Glutamatergic neuron (in vitro differentiated cells): ENCODE results near the gene GFER. TPM values are rescaled to one million over a fixed set of nuclear protein-coding genes. Genes with fewer than 3 reads are reported as not detected.

Source experiments
- DNase-seq: peaks from one replicate; pipeline ENCODE4 v3.0.0; 2022
- H3K27ac Mint-ChIP-seq: one replicate; pipeline ENCODE4 v1.8.0; 2020; ENCODE audit warnings: mild to moderate bottlenecking, mixed read lengths, inconsistent platforms; ENCODE audit not compliant: unreplicated experiment
- H3K27me3 Mint-ChIP-seq: one replicate; pipeline ENCODE4 v1.8.0; 2020; ENCODE audit warnings: mild to moderate bottlenecking, moderate library complexity, mixed read lengths, inconsistent platforms; ENCODE audit not compliant: unreplicated experiment
- H3K36me3 Mint-ChIP-seq: one replicate; pipeline ENCODE4 v1.8.0; 2020; ENCODE audit warnings: mild to moderate bottlenecking, mixed read lengths, inconsistent platforms; ENCODE audit not compliant: unreplicated experiment
- H3K4me1 Mint-ChIP-seq: one replicate; pipeline ENCODE4 v1.8.0; 2020; ENCODE audit warnings: mild to moderate bottlenecking, low read depth, mixed read lengths, inconsistent platforms; ENCODE audit not compliant: unreplicated experiment
- H3K4me3 Mint-ChIP-seq: one replicate; pipeline ENCODE4 v1.8.0; 2020; ENCODE audit warnings: mild to moderate bottlenecking, mixed read lengths, inconsistent platforms; ENCODE audit not compliant: unreplicated experiment
- H3K9me3 Mint-ChIP-seq: one replicate; pipeline ENCODE4 v1.8.0; 2020; ENCODE audit warnings: mild to moderate bottlenecking, moderate library complexity, mixed read lengths, inconsistent platforms; ENCODE audit not compliant: unreplicated experiment
- total RNA-seq: library from RNA; stranded (reverse); fragmentation: NEBNext Ultra II Directional; extraction: Animal tissue kit (Norgen Biotek cat#: 25700); gene quantifications from one replicate; pipeline ENCODE4 v1.2.1, GENCODE V29; 2021; ENCODE audit not compliant: unreplicated experiment
- TF ChIP-seq, protein P1 (sequence below): fragments of 200-600 bp; sonication (generic); IDR thresholded peaks from one replicate; pipeline ENCODE4 v1.5.0; 2021; ENCODE audit not compliant: partially characterized antibody, unreplicated experiment

Gene GFER
- total RNA-seq, 1 donor from 2014 or later: 26.0 TPM

DNA sequence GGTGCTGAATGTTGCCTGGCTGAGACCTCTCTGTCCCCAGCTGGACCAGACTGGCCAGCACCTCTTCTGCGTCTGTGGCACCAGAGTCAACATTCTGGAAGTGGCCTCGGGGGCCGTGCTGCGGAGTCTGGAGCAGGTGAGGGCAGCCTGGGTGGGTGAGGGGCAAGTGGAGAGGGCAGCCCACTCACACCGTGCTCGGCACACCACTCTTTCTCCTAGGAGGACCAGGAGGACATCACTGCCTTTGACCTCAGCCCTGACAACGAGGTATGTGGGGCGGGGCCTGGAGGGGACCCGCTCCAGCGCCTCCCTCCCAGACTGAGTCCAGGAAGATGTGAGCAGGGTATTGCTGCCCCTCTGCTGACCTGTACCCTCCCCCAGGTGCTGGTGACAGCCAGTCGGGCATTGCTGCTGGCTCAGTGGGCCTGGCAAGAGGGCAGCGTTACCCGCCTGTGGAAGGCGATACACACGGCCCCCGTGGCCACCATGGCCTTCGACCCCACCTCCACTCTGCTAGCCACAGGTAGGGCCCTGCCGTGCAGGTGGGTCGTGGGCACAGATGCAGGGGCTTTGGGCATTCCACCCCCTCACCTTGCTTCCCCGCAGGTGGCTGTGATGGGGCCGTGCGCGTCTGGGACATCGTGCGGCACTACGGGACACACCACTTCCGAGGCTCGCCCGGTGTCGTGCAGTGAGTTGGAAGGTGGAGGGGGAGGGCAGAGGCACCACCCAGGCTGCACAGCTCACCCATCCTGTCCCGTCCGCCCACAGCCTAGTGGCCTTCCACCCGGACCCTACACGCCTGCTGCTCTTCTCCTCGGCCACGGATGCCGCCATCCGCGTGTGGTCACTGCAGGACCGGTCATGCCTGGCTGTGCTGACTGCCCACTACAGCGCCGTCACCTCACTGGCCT is 9.6 kb upstream of the GFER start:
- Mint-ChIP-seq H3K4me1 (peaks cover 2% of the 10 kb centered on the region), H3K4me3 (no peak overlapping the region), H3K36me3 (no peaks in the 10 kb centered on the region), H3K9me3 (peaks cover 8% of the 10 kb centered on the region), H3K27me3 (peaks cover 8% of the 10 kb centered on the region), H3K27ac (no peak overlapping the region)
- TF ChIP-seq, protein P1, sequence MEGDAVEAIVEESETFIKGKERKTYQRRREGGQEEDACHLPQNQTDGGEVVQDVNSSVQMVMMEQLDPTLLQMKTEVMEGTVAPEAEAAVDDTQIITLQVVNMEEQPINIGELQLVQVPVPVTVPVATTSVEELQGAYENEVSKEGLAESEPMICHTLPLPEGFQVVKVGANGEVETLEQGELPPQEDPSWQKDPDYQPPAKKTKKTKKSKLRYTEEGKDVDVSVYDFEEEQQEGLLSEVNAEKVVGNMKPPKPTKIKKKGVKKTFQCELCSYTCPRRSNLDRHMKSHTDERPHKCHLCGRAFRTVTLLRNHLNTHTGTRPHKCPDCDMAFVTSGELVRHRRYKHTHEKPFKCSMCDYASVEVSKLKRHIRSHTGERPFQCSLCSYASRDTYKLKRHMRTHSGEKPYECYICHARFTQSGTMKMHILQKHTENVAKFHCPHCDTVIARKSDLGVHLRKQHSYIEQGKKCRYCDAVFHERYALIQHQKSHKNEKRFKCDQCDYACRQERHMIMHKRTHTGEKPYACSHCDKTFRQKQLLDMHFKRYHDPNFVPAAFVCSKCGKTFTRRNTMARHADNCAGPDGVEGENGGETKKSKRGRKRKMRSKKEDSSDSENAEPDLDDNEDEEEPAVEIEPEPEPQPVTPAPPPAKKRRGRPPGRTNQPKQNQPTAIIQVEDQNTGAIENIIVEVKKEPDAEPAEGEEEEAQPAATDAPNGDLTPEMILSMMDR: no peak
- no peak for DNase-seq

DNA sequence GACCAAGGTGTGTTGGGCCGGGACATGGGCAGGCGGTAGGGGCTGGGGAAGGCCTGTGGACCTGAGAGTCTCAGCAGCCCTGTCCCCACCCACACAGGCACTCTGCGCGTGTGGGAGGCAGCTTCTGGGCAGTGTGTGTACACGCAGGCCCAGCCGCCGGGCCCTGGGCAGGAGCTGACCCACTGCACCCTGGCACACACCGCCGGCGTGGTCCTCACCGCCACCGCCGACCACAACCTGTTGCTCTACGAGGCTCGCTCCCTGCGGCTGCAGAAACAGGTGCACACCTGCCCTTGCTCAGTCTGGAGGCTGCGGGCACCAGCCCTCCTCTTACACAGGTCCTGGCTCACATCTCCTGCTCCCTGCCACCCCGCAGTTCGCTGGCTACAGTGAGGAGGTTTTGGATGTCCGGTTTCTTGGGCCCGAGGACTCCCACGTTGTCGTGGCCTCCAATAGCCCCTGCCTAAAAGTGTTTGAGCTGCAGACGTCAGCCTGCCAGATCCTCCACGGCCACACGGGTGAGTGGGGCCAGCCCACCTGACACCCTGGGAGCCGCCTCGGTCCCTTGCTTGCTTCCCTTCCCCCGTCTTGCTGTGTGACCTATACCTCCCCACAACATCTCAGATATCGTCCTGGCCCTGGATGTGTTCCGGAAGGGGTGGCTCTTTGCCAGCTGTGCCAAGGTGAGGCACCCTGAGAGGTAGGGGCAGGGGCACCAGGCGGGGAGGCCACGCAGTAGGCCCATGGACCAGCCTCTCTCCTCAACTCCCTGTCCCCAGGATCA is 8.4 kb upstream of the GFER start:
- peaks cover 6% of the 10 kb centered on the region for H3K27me3 Mint-ChIP-seq

DNA sequence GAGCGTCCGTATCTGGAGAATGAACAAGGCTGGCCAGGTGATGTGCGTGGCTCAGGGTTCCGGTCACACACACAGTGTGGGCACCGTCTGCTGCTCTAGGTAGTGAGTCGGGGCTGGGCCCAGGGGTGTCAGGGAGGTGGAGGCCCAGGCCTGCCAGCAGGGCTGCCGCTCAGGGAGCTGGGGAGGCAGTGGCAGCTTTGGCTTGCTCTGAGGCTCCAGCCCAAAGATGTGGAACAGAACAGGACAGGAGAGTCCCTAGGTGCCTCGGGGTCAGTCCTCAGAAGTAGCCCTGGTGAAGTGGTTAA is 7.8 kb upstream of the GFER start:
- H3K27me3 Mint-ChIP-seq: peaks cover 6% of the 10 kb centered on the region
- no peak for DNase-seq
- H3K27ac Mint-ChIP-seq: no peak overlapping the region
- H3K9me3 Mint-ChIP-seq: peaks cover 8% of the 10 kb centered on the region
- H3K4me1 Mint-ChIP-seq: peaks cover 3% of the 10 kb centered on the region
- no peak overlapping the region for H3K4me3 Mint-ChIP-seq
- TF ChIP-seq, protein P1: no peak
- no peaks in the 10 kb centered on the region for H3K36me3 Mint-ChIP-seq

More for the DNA sequence above, 8.4 kb upstream of the GFER start:
- no peak for DNase-seq
- Mint-ChIP-seq H3K9me3 (peaks cover 8% of the 10 kb centered on the region), H3K27ac (no peak overlapping the region), H3K4me3 (no peak overlapping the region), H3K36me3 (no peaks in the 10 kb centered on the region), H3K4me1 (peaks cover 2% of the 10 kb centered on the region)
- TF ChIP-seq, protein P1: no peak

DNA sequence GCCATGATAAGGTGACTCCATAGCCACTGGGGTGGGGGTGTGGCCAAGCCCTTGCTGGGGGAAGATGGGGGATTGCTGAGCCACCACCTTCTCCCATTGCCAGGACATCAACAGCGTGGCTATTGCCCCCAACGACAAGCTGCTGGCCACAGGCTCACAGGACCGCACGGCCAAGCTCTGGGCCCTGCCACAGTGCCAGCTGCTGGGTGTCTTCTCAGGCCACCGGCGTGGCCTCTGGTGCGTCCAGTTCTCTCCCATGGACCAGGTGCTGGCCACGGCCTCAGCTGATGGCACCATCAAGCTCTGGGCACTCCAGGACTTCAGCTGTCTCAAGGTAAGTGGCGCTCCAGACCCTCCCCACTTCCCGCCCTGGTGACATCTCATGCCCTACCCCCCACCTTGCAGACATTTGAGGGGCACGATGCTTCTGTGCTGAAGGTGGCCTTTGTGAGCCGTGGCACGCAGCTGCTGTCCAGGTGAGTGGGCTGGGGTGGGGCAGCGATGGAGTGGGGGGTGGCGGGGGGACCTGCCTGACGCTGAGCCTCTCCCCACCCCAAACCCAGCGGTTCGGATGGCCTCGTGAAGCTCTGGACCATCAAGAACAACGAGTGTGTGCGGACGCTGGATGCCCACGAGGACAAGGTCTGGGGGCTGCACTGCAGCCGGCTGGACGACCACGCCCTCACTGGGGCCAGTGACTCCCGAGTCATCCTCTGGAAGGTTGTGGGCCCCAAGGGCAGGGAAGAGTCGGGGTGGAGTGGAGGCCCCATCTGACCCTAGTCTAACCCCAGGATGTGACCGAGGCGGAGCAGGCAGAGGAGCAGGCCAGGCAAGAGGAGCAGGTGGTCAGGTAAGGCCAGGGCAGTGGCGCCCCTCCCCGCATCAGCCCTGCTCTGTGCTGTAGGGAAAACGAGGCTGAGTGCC is 6.8 kb upstream of the GFER start:
- no peak overlapping the region for H3K27ac Mint-ChIP-seq
- no peak overlapping the region for H3K4me3 Mint-ChIP-seq
- peaks cover 6% of the 10 kb centered on the region for H3K4me1 Mint-ChIP-seq
- H3K27me3 Mint-ChIP-seq: peaks cover 4% of the 10 kb centered on the region
- TF ChIP-seq, protein P1: no peak
- DNase-seq: no peak
- H3K36me3 Mint-ChIP-seq: no peaks in the 10 kb centered on the region
- peaks cover 2% of the 10 kb centered on the region for H3K9me3 Mint-ChIP-seq
